Measurements from ENCODE around the gene ADGRG1.
A peak's percentile ranks its signal among the peaks of the same experiment; 100 is the strongest.
"Not testable (repeated sequence)": the region's sequence is repeated elsewhere in the genome, so short reads cannot be mapped to it uniquely, and the experiment has no call there.

Gene ADGRG1

DNA sequence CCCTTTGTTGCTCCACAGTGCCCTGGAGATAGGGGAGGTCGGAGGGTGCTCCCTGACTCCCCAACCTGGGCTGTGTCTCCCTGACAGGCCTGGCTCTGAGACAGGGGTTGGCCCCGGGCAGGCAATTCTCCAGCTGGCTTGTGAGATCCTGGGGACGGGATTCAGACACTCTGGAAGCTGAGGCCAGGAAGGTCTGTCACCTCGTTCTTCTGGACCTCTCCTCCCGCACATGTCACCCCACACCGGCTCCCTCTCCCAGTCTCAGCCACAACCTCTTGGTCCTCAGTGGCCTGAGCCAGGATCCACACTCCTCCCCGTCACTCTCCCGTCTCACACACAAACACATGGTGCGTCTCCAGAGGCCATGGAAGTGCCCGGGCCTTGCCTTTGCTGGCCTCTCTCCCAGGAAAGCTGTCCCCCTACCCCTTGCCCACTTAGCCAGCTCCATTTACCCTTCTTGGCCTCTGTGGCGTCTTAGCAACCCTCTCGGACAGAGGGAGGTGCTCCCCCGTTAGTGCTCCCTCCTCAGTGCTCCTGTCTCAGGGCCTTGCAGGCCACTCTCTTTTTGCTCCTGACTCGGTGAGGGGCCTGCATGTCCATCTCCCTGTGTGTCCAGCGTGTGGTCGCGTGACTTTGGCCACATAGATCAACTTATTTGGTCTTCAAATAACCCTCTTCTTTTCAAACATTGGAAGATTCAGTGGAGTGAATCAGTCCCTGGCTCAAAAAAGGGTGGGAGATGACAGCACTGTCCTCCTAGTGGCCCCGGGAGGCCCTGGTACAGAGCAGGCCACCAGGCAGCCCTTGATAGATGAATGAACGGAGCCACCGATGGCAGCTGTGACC, 40.4 kb downstream of the ADGRG1 start:
- no peak for DNase-seq

GRCh38 chr16:57669476-57670162, 41.2 kb downstream of the ADGRG1 start:
- no peak for DNase-seq

GRCh38 chr16:57670196-57670595, 41.8 kb downstream of the ADGRG1 start:
- no peak for DNase-seq

DNA sequence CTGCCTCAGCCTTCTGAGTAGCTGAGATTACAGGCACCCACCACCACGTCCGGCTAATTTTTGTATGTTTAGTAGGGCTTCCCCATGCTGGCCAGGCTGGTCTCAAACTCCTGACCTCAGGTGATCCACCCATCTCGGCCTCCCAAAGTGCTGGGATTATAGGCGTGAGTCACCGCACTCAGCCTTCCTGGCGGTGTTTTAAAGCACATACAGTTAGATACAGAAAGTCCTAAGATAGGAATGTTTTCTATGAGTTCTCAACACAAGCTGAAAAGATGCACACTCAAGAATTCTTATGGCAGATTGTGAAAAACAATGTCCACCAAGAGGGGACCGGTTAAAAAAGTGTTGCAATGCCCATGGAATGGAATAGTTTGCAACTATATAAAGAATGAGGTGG, 43.0 kb downstream of the ADGRG1 start:
- DNase-seq, result not testable (repeated sequence)

DNA sequence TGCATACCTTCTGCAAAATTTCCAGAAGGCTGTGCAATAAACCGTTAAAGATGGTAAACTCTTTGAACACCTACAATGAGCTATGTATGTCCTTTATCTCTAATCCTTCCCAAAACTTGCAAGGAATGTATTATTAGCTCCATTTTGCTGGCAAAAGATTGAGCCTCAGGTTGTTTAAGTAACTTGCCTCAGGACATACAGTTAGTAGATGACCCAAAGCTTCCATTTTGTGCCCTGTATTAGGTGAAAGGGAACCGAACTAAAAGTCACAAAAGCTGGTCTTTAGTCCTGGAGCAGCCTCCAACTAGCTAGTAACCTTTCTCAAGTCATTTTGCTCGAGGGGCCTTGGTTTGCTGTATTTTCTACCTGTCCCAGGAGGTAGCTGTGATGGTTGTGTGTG, 44.0 kb downstream of the ADGRG1 start:
- DNase-seq, result no peak

GRCh38 chr16:57672824-57673223, 44.4 kb downstream of the ADGRG1 start:
- no peak for DNase-seq

- no peak for DNase-seq
These were observed 47.5 kb downstream of the ADGRG1 start for GRCh38 chr16:57675741-57676551.

DNA sequence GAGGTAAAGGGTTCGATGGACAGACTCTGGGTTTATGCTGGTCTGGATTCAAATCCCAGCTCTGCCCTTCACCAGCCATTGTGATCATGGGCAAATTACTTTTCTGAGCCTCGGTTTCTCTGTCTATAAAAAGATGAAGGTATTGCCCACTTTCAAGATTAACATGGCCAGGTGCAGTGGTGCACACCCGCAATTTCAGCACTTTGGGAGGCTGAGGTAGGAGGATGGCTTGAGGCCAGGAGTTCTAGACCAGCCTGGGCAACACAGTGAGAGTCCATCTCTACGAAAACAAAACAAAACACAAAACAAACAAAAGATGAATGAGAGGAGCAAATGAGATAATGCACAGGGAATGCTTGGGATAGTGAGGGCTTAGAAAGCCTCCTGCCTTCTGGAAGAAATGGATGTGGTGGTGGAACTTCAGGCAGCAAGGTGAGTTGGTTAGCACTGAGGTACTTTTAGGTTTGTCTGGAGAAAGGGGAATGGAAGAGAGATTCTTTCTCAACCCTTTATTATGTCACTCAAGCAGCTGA, 48.2 kb downstream of the ADGRG1 start:
- peak; percentile 24 for DNase-seq

GRCh38 chr16:57677622-57678369, 49.4 kb downstream of the ADGRG1 start:
- DNase-seq, result no peak

DNA sequence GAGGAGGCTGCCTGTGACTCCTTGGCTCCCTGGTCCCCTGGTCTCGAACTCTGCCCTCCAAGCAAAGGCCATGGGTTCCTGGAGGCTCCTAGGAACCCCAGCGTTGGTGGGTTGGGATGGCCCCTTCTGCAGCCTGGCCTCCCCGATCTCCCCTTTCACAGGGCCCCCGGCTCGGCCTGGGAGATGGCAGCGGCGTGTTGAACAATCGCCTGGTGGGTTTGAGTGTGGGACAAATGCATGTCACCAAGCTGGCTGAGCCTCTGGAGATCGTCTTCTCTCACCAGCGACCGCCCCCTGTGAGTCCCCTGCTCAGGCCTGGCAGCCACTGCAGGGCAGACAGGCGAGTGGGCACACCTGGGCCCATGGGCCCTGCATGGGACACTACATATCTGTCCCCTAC, 50.6 kb downstream of the ADGRG1 start:
- DNase-seq, result no peak

GRCh38 chr16:57679767-57680482, 51.5 kb downstream of the ADGRG1 start:
- no peak for DNase-seq

- no peak for DNase-seq
These were observed 52.5 kb downstream of the ADGRG1 start for GRCh38 chr16:57680842-57681375.

GRCh38 chr16:57681950-57682728, 53.7 kb downstream of the ADGRG1 start:
- DNase-seq, result no peak

DNA sequence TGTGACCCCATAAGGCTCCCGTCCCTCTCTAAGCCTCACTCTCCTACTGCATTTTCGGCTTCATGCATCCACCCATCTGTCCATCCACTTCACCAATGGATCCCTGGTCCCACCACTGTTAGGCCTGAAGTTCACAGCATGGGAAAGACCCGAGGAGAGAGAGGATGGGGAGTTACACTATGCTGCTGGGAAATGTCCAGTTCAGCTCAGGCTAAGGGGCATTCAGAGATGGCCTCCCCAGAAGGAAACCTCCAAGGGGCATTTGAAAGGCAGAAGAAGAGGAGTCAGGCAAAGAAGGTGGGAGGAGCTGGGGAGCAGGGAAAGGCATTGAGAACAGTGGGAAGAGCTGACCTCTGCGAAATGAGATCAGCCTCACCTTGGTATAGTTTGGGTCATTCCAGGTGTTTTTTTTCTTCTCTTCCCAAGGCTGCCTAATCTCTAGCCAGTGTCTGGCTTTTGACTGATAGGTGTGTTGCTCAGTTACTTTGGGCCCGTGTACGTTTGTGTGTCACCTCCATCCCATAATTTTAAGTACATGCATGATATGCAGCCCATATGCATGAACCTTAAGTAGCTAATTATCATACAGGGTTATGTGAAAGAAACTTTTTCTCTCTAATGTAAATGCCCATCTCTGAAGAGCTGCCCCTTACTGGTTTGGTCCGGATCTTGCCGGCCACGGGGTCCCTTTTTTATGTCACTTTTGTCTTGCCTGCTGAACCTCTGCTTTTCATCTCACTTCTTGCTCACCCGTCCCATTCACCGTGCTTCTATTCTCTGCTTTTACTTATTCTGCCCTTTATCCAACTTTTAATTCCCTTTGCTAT, 54.6 kb downstream of the ADGRG1 start:
- DNase-seq, result no peak

DNA sequence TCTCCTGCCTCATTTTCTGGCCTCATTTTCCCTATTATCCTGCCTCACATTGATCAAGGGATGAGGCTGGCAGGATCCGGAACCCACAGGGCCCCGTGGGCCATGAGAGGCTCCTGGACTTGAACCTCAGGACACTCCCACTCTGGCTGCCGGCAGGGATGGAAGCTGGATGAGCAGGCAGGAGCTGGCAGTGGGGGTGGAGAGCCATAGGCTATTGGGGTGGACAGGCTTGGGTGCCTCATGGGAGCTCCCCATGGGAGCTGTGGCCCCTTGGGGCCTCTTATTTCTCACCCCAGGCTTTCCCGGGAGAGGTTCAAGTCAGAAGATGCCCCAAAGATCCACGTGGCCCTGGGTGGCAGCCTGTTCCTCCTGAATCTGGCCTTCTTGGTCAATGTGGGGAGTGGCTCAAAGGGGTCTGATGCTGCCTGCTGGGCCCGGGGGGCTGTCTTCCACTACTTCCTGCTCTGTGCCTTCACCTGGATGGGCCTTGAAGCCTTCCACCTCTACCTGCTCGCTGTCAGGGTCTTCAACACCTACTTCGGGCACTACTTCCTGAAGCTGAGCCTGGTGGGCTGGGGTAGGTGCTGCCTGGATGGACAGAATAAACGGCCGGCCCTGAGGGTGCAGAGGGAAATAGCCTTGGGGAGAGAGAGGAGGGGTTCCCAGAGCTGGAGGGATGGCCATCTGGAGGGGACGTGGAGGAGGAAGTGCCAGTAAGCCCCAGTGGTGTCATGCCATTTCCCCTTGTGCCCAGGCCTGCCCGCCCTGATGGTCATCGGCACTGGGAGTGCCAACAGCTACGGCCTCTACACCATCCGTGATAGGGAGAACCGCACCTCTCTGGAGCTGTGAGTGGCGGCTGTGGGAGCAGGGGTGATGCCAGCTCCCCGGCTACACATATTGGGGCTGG, 55.5 kb downstream of the ADGRG1 start:
- no peak for DNase-seq

- no peak for DNase-seq
These were observed 56.4 kb downstream of the ADGRG1 start for GRCh38 chr16:57684626-57685358.

- DNase-seq, result no peak
These were observed 57.2 kb downstream of the ADGRG1 start for GRCh38 chr16:57685633-57686032.

DNA sequence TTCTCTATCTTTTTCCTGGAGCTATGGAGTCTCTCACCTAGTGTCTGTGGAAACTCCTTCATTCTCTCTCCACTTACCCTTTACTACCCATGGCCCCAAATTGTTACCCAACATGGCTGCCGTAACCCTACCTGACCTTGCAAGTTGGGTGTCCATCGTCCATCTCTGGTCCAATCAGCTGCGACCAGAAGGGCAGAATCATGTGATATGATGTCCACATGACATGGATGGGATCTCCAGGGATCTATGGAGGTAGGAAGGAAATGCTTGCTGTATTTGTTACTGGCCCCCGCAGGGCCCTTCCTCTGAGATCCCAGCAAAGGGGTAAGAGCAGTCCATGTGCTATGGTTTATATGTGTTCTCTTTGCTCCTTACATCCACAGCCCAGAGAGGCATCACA, 58.1 kb downstream of the ADGRG1 start:
- DNase-seq, result no peak
